ENCODE data around the gene TBC1D24.

TBC1D24 gene

DNA sequence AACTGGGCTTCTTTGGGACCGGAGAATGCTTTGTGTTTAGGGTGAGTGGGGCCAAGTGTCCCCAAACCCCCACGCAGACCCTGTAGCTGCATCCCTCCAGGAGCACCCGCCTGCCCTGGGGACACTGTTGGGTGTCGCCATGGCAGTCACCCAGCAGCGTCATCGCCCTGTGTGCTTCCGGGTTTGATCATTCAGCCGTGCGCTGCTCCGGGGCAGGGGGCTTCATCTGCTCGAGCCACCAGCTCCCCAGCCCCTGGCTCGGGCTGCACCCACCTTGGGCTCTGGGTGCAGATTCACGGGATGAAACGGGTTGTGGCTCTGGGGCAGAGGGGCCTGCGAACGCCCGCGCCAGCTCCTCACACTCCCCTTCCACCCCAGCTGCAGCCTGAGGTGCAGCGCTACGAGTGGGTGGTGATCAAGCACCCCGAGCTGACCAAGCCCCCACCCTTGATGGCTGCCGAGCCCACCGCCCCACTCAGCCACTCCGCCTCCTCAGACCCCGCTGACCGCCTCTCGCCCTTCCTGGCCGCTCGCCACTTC, 25.0 kb downstream of the TBC1D24 start:
- no peak for DNase-seq (ENCODE audit: low read depth)

DNA sequence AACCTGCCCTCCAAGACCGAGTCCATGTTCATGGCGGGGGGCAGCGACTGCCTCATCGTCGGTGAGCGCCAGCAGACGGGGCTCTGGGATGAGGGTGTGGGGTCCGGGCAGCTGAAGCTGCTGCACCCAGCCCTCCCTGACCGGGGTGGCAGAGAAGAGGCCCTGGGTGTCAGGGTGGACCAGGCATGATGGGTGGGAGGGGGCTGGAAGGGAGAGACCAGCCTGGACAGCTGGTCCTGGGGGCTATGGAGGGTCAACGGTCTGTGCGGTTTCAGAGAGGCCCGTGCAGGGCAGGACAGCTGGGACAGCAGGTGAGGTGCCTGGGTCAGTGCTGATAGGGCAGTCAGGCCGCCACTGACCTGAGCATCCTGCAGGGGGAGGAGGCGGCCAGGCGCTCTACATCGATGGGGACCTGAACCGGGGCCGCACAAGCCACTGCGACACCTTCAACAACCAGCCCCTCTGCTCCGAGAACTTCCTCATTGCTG, 25.5 kb downstream of the TBC1D24 start:
- no peak for DNase-seq (ENCODE audit: low read depth)

DNA sequence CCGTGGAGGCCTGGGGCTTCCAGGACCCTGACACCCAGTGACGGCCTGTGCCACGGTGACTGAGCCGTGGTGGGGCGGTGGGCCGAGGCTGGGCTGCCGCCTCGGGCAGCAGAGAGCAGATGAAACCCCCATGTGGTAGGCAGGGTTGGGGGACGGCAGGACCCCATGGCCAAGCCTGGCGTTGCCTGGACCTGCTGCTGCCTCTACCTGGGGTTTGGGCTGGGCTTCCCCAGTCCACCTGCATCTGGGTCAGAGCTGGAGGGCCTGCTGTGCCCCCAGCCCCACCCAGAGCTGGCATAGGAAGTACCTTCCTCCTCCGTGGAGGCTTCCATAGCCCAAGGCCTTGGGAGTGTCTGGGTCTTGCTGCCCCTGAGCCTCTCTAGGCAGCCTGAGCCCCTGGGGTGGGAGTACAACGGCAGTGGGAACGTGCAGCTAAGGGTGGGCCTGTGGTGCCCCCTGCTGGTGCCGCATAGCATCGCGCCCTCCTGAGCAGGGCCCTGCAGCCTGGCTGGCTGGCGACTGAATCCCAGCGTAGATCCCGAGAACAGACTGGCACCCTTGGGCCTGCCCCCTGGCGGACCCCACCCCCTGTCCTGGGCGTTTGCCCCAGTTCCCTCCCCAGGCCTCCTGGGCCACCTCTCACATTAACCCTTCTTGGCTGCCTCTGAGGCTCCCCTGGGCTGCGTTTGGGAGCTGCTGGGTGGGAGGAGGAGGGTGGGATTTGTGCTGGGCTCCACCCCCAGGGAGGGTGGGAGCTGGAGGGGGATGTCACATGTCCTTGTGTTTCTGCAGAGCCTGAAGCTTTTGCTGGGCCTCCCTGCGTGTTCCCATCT, 26.2 kb downstream of the TBC1D24 start:
- peak; percentile 75 for DNase-seq (ENCODE audit: low read depth)

DNA sequence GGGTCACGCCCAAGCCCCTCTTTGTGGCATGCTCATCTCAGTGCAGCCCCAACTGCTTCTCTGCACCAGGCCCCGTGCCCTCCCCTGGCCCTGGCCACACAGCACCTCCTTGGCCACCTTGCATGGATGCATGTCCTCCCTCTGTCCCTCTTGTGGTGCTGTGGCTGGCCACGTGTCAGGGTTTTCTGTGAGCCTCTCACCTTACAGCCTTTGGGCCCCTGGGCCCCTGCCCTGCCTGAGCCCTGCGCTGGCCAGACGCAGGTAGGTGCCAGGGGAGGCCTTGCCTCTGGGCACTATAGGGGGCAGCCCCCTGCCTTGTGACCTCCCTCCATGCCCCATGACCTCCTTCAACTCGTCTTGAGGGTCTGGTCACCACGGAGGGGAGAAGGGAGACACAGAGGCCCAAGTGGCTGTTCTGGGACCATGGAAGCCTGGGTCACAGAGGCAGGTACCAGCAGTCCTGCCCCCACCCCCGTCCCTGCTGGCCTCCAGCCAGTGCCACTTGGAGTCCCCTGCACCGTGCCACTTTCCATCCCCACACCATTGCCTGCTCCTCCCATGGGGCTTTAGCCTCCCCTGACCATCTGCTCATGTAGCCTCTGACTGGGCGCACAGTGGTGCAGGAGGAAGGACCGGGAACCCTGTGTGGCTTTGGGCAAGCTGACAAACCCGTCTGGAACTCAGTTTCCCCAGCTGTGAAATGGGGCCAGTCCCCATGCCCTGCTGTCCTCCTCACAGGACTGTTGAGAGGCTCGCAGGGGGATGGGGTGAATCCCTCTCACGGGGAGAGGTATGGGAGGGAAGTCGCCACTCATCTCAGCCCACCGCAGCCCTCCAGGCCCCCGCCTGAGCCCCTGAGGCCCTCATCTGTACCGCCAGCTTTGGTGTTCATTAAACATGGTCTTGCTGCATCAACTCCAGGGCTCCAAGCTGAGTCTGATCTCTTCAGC, 27.3 kb downstream of the TBC1D24 start:
- DNase-seq (ENCODE audit: low read depth), result no peak

DNA sequence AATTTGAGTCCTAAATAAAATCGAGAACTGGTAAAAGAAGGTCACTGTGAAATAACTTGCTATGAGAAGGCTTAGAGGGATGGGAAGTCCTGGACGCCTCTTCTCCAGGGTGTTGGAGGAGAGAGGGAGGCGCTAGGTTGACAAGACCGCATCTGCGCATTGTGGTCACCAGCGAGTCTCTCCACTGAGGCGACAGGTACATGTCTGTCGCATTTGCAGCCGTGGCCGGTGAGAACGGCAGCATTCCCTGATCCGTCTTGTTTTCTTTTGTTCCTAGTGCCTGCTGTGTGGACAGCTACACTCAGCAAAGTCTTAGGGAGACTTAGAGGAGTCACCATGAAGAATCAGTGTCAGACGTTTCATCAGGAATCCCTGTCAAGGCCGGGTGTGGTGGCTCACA, 30.8 kb downstream of the TBC1D24 start:
- DNase-seq (ENCODE audit: low read depth), result no peak

DNA sequence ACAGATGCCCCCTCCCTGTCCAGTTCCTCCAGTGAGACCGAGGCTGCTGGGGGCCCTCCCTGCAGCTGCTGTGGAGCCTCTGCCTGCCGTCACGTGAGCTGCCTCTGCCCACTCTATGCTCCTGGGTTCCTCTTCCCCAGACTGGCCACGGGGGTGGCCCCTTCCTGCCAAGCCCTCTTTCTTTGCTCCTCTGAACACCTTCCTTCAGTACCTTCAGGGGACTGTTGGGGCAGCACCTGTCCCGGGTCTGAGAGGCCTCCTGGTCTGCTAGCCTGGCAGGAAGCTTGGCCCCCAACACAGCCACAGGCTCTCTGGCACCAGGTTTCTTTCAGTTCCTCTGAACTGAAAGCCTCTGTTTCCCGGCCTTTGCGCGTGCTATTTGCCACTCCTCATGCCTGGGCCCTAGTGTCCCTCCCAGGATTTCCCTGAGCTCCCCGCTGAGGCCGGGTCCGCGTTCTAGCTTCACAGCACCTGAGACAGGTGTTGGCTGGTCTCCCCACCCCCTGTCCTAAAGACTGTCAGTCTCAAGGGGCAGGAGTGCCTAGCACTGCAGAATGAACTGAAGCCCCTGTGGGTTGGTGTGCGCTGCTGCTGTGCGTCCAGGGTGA, 32.2 kb downstream of the TBC1D24 start:
- DNase-seq (ENCODE audit: low read depth), result no peak

DNA sequence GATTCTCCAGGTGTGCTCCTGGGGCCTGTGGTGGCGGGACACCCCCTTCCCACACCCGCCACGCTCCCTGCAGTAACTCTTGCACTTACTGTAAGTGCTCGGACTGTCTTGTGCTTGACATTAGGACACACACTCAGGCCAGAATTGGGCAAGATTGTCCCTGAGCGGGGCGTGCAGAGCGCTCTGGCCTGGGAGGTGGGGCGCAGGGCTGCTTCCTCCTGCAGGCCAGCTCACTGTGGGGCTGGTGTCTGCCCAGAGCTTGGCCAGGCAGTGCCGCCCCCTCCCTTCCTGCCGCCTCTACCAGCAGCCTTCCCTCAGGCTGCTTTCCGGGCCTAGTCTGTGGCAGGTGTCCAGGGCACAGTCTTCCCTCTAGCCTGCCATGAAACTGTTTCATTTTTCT, 32.7 kb downstream of the TBC1D24 start:
- DNase-seq (ENCODE audit: low read depth), result no peak

DNA sequence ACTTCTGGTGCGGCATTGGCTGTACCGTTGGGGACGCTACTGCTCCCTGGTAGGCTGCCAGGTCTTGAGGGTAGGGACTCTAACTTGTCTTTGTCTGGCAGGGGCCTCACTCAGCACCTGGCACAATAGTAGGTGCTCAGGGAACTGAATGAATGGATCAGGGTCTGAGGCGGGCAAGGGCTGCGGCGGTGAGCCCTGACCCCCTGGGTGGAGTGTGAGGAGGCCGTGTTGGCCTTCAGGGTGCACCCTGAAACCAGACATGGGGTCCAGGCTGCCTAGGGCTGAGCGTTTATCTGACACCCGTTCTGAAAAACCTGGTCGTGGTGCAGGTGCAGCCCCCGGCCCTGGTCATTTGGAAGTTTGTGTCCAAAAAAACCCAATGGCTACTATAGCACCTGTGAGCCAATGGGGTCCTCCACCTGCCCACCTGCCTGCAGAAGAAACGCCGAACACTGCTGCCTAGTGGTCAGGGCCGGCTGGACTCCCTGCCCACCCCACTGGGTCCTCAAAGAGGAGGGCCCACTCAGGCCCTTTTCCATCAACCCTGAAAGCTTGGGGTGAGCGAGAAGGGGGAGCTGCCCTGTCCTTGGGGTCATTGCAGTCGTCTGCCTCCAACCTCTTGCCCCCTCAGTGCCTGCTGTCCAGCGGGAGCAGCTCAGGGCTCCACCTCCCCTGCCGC, 33.9 kb downstream of the TBC1D24 start:
- no peak for DNase-seq (ENCODE audit: low read depth)

DNA sequence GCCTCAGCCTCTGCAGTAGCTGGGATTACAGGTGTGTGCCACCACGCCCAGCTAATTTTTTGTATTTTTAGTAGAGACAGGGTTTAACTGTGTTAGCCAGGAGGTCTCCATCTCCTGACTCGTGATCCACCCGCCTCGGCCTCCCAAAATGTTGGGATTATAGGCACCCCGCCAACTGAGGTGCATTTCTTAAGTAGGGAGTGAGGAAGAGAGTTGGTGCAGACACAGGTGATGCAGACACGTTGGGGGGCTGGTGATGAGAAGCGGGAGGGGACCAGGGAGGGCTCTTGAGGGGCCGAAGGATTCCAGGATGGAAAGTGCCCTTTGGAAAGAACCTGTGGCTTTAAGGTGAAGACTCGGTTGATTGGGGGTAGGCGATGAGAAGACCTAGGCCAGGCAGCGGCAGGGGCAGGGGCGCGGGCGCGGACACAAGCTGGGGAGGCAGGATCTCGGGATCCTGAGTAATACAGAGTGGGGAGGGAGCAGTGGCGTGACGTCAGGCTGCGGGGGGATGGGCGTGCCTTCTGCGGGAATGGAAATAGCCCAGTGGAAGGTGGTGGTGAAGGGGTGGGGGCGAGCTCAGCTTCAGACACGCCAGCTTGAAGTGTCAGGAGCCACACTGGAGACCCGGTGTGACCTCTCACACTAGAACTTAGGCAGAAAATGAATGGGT, 36.3 kb downstream of the TBC1D24 start:
- peak; percentile 66 for DNase-seq (ENCODE audit: low read depth)

DNA sequence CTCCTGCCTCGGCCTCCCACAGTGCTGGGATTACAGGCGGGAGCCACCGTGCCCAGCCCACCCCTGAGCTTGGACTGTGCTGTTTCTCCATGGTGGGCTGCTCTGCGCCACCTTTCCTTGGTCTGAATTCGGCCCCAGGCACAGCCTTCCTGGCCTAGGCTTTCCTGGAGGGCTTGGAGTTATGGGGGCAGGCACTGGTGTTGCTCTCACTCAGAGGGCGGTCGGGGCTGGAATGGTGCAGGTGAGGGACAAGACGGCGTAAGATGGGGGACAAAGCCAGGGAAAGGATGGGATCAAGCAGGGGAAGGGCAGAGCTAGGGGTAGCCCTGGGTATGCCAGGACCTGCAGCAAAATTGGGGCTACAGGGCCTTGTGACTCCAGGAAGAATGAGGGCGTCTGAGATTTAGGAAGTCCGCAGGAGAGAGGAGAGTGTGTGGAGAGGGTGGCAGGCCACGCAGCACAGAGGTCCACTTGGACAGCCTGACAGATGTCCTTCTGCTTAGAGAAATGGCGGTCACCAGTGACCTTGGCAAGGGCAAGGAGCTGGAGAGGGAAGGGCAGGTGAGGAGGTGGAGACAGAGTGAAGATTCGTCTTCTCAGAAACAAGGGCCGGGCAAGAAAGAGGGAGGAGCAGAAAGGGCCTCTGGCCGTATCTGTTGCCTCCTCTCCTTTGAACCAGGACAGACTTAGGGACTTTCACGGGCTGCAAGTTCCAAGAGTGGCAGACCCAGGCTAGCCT, 37.2 kb downstream of the TBC1D24 start:
- DNase-seq (ENCODE audit: low read depth), result no peak

DNA sequence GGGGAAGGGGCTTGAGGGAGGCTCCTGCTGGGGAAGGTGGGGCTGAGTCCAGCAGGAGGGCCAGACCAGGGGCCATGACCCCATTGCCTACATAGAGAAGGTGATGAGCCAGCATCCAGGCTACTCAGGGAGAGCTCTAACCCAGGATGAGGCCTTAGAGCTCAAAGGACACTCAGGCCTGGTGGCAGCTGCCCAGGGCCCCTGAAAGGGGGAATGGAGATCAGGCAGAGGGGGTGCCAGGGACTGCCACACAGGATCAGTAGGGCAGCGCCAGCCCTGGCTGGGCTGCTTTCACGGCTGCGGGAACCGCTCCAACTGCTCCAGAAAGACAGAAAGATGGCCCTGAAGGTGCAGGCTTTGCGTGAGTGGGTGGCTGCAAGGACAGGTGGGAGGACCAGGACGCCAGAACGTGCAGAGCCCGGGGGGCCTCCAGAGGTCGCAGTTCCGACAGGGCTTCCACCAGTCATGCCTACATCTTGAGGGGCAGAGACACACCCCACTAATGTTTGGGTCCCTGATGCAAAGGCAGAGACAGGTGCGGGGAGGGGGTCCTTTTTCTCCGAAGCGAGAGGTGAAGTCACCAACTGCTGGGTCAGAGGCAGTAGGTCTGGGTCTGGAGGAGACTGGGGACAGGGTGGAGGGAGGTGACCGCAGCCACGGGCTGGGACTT, 37.9 kb downstream of the TBC1D24 start:
- no peak for DNase-seq (ENCODE audit: low read depth)

DNA sequence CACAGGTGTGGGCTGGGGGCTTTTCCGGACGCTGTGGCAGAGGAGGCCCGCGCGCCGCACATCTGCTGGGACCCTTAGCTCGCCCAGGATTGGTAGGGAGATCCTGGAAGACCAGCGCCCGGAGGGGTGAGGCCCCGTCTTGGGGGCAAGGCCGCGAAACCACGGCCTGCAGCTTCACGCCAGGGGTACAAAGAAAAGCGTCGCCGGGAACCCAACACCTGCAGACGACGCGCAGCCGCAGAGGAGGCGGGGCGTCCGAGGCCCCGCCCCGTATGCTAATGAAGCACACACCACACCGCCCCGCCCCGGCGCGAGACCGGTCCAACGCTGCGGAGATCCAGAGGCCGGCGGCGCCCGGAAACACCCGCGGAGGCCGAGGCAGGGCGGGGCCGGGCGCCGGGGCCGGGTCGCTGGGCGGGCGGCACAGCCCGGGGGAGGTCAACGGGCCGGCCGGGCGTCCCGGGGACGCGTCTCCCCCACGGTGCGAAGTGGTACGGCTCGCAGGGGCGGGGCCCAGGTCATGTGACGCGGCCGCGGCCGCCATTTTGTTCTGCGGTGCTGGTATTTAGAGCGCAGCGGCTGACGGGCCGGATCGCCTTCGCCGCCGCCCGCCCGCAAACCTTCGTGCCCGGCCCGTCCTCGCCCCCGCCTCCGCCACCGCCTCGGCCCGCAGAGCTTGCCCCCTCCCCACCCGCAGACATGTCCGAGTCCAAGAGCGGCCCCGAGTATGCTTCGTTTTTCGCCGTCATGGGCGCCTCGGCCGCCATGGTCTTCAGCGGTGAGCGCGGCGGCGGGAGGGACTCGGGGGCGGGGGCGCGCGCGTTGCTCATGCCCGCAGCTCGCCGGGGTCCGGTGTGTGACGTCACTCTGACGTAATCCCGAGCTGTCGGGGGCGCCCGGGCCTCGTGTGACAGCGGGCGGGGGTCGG, 38.7 kb downstream of the TBC1D24 start, which contains the start of gene ATP6V0C:
TSS of gene ATP6V0C (plus strand) at position 548 of the 928 bp plus-strand sequence. CDS start at position 700, 152 bp downstream.
- peak; percentile 86 for DNase-seq (ENCODE audit: low read depth)

DNA sequence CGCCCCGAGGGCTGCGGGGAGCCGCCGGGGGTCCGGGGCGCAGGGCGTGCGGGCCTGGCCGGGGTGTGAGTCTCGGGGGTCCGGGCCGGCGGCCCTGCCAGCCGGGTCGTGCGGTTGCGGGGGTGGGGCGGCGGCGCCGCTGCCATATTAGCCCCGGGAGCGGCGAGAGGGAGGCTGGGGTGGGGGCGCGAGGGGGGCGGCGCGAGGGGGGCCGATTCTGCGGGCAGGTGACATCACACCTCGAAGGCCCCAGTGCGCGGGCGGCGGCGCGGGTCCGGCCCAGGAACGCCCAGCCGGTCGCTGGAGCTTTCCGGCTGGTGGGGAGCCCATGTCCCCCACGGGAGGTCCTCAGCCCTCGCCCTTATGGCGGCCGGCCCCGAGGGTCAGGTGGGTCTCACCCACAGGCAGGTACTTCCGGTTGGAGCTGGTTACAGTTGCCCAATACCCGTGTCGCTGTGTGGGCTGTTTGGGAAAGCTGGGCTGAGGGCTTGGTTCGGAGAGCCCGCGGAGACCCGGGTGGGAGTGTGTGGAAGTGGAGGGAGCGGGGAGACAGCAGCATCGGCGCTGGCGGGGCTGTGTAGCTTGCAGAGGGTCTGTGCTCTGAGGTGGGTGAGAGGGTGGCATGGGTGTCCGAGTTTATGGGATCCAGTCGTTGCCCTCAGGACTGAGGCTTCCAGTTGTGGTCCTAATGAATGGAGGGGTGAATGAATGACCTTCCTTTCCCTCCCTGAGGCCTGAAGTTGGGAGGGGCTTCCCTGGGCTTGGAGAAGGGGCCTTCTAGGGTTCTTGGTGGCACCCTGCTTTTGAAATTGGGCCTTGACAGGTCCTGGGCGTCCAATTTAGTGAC, 39.6 kb downstream of the TBC1D24 start:
- DNase-seq (ENCODE audit: low read depth), result peak; percentile 23

DNA sequence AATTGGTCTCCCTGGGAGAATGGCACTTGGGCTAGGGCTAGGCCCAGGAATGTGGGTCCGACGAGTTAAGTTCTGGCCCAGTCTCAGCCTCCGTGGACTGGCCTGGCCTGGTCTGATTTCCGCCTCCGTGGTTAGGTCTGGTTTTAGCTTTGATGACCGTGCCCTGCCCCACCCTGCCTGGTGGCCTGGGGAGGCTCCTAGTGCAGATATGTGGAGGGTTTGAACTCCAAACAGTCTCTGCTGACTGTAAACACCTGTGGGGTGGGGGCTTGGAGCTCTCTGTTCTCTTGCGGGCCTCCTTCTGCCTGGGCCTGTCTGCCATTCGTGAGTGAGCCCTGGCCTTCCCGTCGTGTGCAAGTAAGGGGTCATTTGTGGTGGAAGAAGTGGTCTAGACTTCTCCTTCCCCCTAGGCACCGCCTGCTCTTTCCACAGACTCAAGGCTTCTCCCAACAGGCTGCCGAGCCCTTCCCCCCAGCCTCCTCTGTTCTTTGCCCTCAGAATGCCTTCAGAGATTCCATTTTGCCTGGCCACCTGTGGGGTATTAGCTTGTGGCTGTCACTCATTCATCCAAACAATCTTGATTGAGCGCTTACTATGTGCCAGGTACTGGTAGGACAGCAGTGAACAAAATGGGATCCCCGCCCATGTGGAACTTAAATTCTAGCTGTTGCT, 40.4 kb downstream of the TBC1D24 start:
- DNase-seq (ENCODE audit: low read depth), result peak; percentile 22

DNA sequence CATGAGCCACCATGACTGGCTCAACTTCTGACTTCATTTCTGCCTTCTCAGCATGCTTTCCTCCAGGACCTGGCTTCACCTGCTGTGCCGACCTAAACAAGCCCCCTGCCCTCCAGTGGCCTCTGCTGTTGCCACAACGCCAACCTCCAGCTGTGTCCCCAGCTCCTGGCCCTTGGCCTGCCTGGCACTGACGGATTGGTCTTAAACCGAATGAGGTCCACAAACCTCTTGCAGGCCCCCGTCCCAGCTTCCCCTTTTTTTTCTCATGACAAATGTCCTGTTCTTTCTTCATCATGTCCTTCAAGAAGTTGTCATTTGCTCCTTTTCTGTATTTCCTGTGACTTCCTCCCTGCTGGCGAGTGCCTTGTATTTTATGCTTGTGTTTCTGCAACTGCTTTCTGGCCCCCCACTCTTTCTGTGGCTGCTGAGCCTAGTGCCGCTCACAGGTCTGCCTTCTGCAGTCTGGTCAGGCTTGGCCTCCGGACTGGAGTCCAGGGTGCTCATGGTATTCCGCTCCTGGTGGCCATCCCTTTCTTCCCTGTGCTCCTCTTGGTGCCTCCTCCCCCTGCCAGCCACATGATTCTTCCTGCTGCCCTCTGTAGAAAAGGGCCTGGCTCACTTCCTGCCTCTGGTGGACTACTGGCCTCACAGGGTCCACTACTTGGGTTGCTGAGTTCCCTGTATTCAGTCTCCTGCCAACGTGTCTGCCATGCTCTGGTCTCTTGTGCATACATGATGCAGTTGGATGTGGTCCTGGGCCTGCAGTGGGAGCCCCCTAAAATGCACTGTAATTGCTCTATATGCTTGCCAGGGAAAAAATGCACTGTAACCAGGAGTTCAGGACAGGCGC, 41.7 kb downstream of the TBC1D24 start:
- DNase-seq (ENCODE audit: low read depth), result peak; percentile 51
